ENCODE results near the gene DDR2.

GRCh38 chr1:162699366-162699765 is 67.1 kb downstream of the DDR2 start:
- TF ChIP-seq EZH2phosphoT487 (IDR thresholded peaks at IDR 0.05; ENCODE audit: borderline replicate concordance, low read length) (no peak), CTCF (conservative IDR thresholded peaks at IDR 0.05; ENCODE audit: low read depth, low read length) (no peak), EZH2 (IDR thresholded peaks at IDR 0.05; ENCODE audit: low read length, unreplicated experiment) (no peak)

Data from PC-3 (cell line).